Activated CD4-positive, CD25-positive, alpha-beta regulatory T cell treated with anti-CD3 and anti-CD28 coated beads, Interleukin-2, amount 50 U/mL, for 16 hours (primary cell): ENCODE measurements around the gene SELENOS.
A peak's percentile ranks its signal among the peaks of the same experiment; 100 is the strongest.

ENCODE experiments used
- DNase-seq: peaks from one replicate; pipeline ENCODE4 v3.0.0-alpha.2; 2020; ENCODE audit warnings: low read depth, low spot score

SELENOS gene

GRCh38 chr15:101250873-101251829 lies 26.1 kb downstream of the SELENOS start:
- DNase-seq: no peak

- DNase-seq: no peak
Observed at GRCh38 chr15:101250341-101250831, 26.9 kb downstream of the SELENOS start.

GRCh38 chr15:101248274-101248673 lies 29.0 kb downstream of the SELENOS start:
- DNase-seq: no peak

- no peak for DNase-seq
Observed at GRCh38 chr15:101246824-101247745, 30.2 kb downstream of the SELENOS start.

- no peak for DNase-seq
Observed at GRCh38 chr15:101246391-101246790, 30.9 kb downstream of the SELENOS start.

GRCh38 chr15:101244889-101245668 lies 32.2 kb downstream of the SELENOS start:
- DNase-seq: no peak

GRCh38 chr15:101244036-101244781 lies 33.1 kb downstream of the SELENOS start:
- no peak for DNase-seq

GRCh38 chr15:101243420-101243819 lies 33.9 kb downstream of the SELENOS start:
- DNase-seq: no peak

- no peak for DNase-seq
Observed at GRCh38 chr15:101242999-101243336, 34.3 kb downstream of the SELENOS start.

- peak; percentile 44 for DNase-seq
Observed at GRCh38 chr15:101242160-101242998, 34.9 kb downstream of the SELENOS start.

GRCh38 chr15:101240358-101240757 lies 36.9 kb downstream of the SELENOS start:
- no peak for DNase-seq

- no peak for DNase-seq
Observed at GRCh38 chr15:101239724-101240136, 37.6 kb downstream of the SELENOS start.

- DNase-seq: no peak
Observed at GRCh38 chr15:101237251-101237650, 40.0 kb downstream of the SELENOS start.

GRCh38 chr15:101233651-101234280 lies 43.5 kb downstream of the SELENOS start:
- DNase-seq: no peak

GRCh38 chr15:101232677-101233076 lies 44.6 kb downstream of the SELENOS start:
- no peak for DNase-seq

- DNase-seq: no peak
Observed at GRCh38 chr15:101228313-101228712, 49.0 kb downstream of the SELENOS start.

GRCh38 chr15:101225658-101226057 lies 51.6 kb downstream of the SELENOS start:
- no peak for DNase-seq
